MM.1S (cell line): ENCODE data around the gene UPP2.

Experiments
- DNase-seq: peaks from one replicate; pipeline ENCODE4 v3.0.0-alpha.2; 2015
- H2AFZ ChIP-seq: fragments of 300-600 bp; sonication (generic); 2 replicates; pipeline ENCODE4 v1.6.0; 2016; ENCODE audit warnings: antibody characterized with exemption, low read length
- H3F3A ChIP-seq: fragments of 300-600 bp; sonication (generic); 2 replicates; pipeline ENCODE4 v1.6.1; 2016; ENCODE audit warnings: mild to moderate bottlenecking, antibody characterized with exemption, low read length, moderate library complexity, mixed read lengths; ENCODE audit not compliant: insufficient read depth
- H3K27ac ChIP-seq: fragments of 300-600 bp; sonication (generic); 2 replicates; pipeline ENCODE4 v1.5.1; 2016; ENCODE audit warnings: mild to moderate bottlenecking, low read length
- H3K27me3 ChIP-seq: fragments of 300-600 bp; sonication (generic); replicated peaks from 2 replicates; pipeline ENCODE4 v1.6.0; 2016; ENCODE audit warnings: low read length; ENCODE audit not compliant: insufficient read depth
- H3K36me3 ChIP-seq: fragments of 300-600 bp; sonication (generic); replicated peaks from 2 replicates; pipeline ENCODE4 v1.6.1; 2016; ENCODE audit warnings: mild to moderate bottlenecking, low read length, mixed read lengths; ENCODE audit not compliant: insufficient read depth
- H3K4me1 ChIP-seq: fragments of 300-600 bp; sonication (generic); 2 replicates; pipeline ENCODE4 v1.6.1; 2016; ENCODE audit warnings: low read length, mixed read lengths
- H3K4me2 ChIP-seq: fragments of 300-600 bp; sonication (generic); 2 replicates; pipeline ENCODE4 v1.6.0; 2016; ENCODE audit warnings: low read depth, low read length
- H3K4me3 ChIP-seq: fragments of 300-600 bp; sonication (generic); 2 replicates; pipeline ENCODE4 v1.5.1; 2016; ENCODE audit warnings: low read length, mixed read lengths
- H3K79me2 ChIP-seq: fragments of 300-600 bp; sonication (generic); 2 replicates; pipeline ENCODE4 v1.6.1; 2016; ENCODE audit warnings: mixed run types, low read length, mixed read lengths
- H3K9ac ChIP-seq: fragments of 300-600 bp; sonication (generic); 2 replicates; pipeline ENCODE4 v1.6.1; 2016; ENCODE audit warnings: low read length, mixed read lengths
- H3K9me2 ChIP-seq: fragments of 300-600 bp; sonication (generic); replicated peaks from 2 replicates; pipeline ENCODE4 v1.6.1; 2016; ENCODE audit warnings: mild to moderate bottlenecking, low read length, mixed read lengths; ENCODE audit not compliant: insufficient read depth
- H3K9me3 ChIP-seq: fragments of 300-600 bp; sonication (generic); replicated peaks from 2 replicates; pipeline ENCODE4 v1.6.1; 2016; ENCODE audit warnings: mild to moderate bottlenecking, low read length, mixed read lengths; ENCODE audit not compliant: insufficient read depth
- H4K20me1 ChIP-seq: fragments of 300-600 bp; sonication (generic); 2 replicates; pipeline ENCODE4 v1.6.1; 2016; ENCODE audit warnings: mild to moderate bottlenecking, low read length, moderate library complexity, mixed read lengths; ENCODE audit not compliant: insufficient read depth
- EZH2 ChIP-seq: fragments of 300-600 bp; sonication (generic); optimal IDR thresholded peaks from 2 replicates; pipeline ENCODE3; 2017; ENCODE audit warnings: low read depth, mild to moderate bottlenecking, antibody characterized with exemption, low read length, mixed read lengths
- EZH2phosphoT487 ChIP-seq: fragments of 300-600 bp; sonication (generic); IDR thresholded peaks from 2 replicates; pipeline ENCODE4 v1.6.1; 2018; ENCODE audit warnings: antibody characterized with exemption, low read length
- TF ChIP-seq, protein P1 (sequence below): fragments of 300-600 bp; sonication (generic); IDR thresholded peaks from 2 replicates; pipeline ENCODE4 v1.5.1; 2016; ENCODE audit warnings: antibody characterized with exemption, low read length, mixed read lengths

The UPP2 gene

DNA sequence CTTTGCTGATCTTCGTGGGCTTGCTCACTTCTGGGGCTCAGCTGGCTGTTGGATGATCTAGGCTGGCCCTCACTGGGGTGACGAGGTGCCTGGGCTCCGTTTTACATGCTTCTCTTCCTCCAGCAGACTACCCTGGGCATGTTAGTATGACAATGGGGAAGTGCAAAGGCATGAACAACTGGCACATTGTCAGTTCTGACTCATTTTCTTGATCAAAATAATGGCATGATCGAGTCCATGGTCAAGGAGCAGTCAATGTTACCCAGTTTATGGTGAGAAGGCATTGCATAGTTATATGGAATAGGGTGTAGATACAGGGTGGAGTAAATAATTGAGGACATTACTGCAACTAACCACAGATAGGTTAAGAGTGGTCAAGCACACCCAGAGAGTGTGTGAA is 10.0 kb upstream of the UPP2 start:
- no peak for DNase-seq
- TF ChIP-seq EZH2phosphoT487 (no peak), EZH2 (no peak)
- TF ChIP-seq, protein P1, sequence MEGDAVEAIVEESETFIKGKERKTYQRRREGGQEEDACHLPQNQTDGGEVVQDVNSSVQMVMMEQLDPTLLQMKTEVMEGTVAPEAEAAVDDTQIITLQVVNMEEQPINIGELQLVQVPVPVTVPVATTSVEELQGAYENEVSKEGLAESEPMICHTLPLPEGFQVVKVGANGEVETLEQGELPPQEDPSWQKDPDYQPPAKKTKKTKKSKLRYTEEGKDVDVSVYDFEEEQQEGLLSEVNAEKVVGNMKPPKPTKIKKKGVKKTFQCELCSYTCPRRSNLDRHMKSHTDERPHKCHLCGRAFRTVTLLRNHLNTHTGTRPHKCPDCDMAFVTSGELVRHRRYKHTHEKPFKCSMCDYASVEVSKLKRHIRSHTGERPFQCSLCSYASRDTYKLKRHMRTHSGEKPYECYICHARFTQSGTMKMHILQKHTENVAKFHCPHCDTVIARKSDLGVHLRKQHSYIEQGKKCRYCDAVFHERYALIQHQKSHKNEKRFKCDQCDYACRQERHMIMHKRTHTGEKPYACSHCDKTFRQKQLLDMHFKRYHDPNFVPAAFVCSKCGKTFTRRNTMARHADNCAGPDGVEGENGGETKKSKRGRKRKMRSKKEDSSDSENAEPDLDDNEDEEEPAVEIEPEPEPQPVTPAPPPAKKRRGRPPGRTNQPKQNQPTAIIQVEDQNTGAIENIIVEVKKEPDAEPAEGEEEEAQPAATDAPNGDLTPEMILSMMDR, result no peak
- no peaks in the 10 kb centered on the region for H3K79me2 ChIP-seq
- no peaks in the 10 kb centered on the region for H3K9me3 ChIP-seq
- no peaks in the 10 kb centered on the region for H3K4me1 ChIP-seq
- no peak overlapping the region for H3K9ac ChIP-seq
- H2AFZ ChIP-seq, result no peak overlapping the region
- no peaks in the 10 kb centered on the region for H4K20me1 ChIP-seq
- H3K9me2 ChIP-seq, result no peaks in the 10 kb centered on the region
- H3K27ac ChIP-seq, result no peak overlapping the region
- no peak overlapping the region for H3K4me3 ChIP-seq
- H3K4me2 ChIP-seq, result no peak overlapping the region
- H3F3A ChIP-seq, result no peaks in the 10 kb centered on the region
- H3K27me3 ChIP-seq, result no peaks in the 10 kb centered on the region
- no peaks in the 10 kb centered on the region for H3K36me3 ChIP-seq

DNA sequence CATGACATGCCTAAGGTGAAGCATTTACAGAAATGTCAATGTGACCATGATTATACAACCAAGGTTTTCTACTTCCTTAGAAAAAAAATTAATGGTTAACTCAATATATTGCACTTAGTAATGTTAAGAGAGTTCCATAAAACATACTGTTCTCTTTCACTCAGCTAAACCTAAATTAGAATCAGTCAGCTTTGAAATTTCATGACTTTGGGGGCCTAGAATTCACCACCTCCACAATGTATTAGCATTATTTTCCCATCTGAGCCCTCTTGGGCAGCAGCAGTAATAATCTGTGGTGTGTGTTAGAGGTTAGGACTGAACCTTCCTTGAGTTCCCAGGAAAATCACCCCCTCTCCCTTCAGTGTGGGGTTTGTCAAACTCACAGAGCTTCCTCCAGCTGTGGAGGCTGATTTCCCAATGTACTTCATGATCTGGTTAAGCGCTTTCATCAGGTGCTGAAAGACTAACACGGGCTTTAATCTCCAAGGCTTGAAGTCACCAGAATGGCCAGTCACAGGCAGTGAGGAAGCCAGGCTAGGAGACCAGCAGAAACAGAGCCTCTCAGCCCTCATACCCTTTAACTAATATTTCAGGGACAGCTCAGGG is 7.1 kb upstream of the UPP2 start:
- Histone ChIP-seq H4K20me1 (no peaks in the 10 kb centered on the region), H3K9me2 (no peaks in the 10 kb centered on the region), H3F3A (no peaks in the 10 kb centered on the region), H3K27me3 (no peaks in the 10 kb centered on the region), H3K36me3 (no peaks in the 10 kb centered on the region), H3K4me2 (no peak overlapping the region), H3K4me1 (no peaks in the 10 kb centered on the region), H3K9ac (no peak overlapping the region), H3K4me3 (no peak overlapping the region), H2AFZ (no peak overlapping the region), H3K27ac (no peak overlapping the region), H3K9me3 (no peaks in the 10 kb centered on the region), H3K79me2 (no peaks in the 10 kb centered on the region)
- no peak for DNase-seq
- TF ChIP-seq EZH2phosphoT487, result no peak
- TF ChIP-seq EZH2, result no peak
- TF ChIP-seq, protein P1, result no peak

DNA sequence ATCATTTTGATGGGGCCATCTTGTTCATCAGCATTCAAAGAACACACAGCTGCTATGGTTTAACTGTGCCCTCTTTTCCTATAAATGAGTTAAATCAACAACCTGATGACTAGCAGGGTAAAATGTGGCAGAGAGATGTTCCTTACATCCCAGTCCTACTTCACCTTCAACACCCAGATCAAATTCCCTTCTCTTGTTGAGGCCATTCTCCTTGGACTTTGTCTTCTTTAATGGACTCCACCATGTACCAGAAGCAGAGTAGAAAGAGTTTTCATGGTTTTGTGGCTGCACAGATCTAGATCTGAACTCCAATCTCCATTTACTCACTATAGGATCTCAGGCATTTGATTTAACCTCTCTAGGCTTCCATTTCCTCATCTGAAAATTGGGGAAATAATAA is 6.4 kb upstream of the UPP2 start:
- H3F3A ChIP-seq, result no peaks in the 10 kb centered on the region
- H3K9me2 ChIP-seq, result no peaks in the 10 kb centered on the region
- H3K27ac ChIP-seq, result no peak overlapping the region
- DNase-seq, result no peak
- no peak overlapping the region for H2AFZ ChIP-seq
- H3K79me2 ChIP-seq, result no peaks in the 10 kb centered on the region
- no peaks in the 10 kb centered on the region for H3K9me3 ChIP-seq
- no peak overlapping the region for H3K4me3 ChIP-seq
- H3K9ac ChIP-seq, result no peak overlapping the region
- H3K36me3 ChIP-seq, result no peaks in the 10 kb centered on the region
- no peak overlapping the region for H3K4me2 ChIP-seq
- no peaks in the 10 kb centered on the region for H3K27me3 ChIP-seq
- TF ChIP-seq EZH2phosphoT487 (no peak), EZH2 (no peak)
- TF ChIP-seq, protein P1, result no peak
- H4K20me1 ChIP-seq, result no peaks in the 10 kb centered on the region
- no peaks in the 10 kb centered on the region for H3K4me1 ChIP-seq
